ENCODE data around the gene ZMYND11. TPM values are rescaled to one million over a fixed set of nuclear protein-coding genes. Genes with fewer than 3 reads are reported as not detected.
"Not testable (repeated sequence)": the region's sequence is repeated elsewhere in the genome, so short reads cannot be mapped to it uniquely, and the experiment has no call there.

ZMYND11 gene
- polyA plus RNA-seq, 1 of the 3 experiments (the other 2 are of a cell fraction) = 33.1 TPM

GRCh38 chr10:260819-261429 lies 125.7 kb downstream of the ZMYND11 start:
- CTCF ChIA-PET = interaction anchor here (1.2 to 1.4 kb wide), 2 partner anchors 9 to 20 kb away, joined by 3 read pairs; no protein-coding TSS in a partner anchor
- Histone ChIP-seq H3K9me2 (no peaks in the 10 kb centered on the region), H3K27ac (ENCODE audit: low read depth in 2 of 2, low read length in 1 of 2) (no peak overlapping the region), H3F3A (replicated peaks; ENCODE audit: insufficient read depth) (peaks cover 17% of the 10 kb centered on the region), H3K36me3 (replicated peaks in 1 of 2; ENCODE audit: control insufficient read depth in 1 of 2, insufficient read depth in 2 of 2, low read length in 1 of 2) (peaks cover 8% of the 10 kb centered on the region in 2 experiments), H3K79me2 (ENCODE audit: insufficient read depth) (no peaks in the 10 kb centered on the region), H3K4me1 (ENCODE audit: control insufficient read depth in 1 of 2, insufficient read depth in 2 of 2, low read depth in 1 of 2, low read length in 1 of 2) (peaks cover 0 to 7% of the 10 kb centered on the region in 2 experiments; a peak in 1 of 4 replicates), H3K9me3 (no peaks in the 10 kb centered on the region), H3K27me3 (ENCODE audit: insufficient read depth) (no peaks in the 10 kb centered on the region), H4K20me1 (ENCODE audit: insufficient read depth) (no peaks in the 10 kb centered on the region), H3K9ac (no peak overlapping the region), H3K4me2 (no peak overlapping the region), H3K4me3 (ENCODE audit: low read depth in 2 of 2, low read length in 1 of 2) (no peak overlapping the region), H2AFZ (ENCODE audit: low read depth) (no peak overlapping the region)
- POLR2A ChIA-PET = no interaction called here
- 88% methylated on average over 15 of the region's 15 CpGs for WGBS (ENCODE audit: low lambda C conversion rate)
- no peak for DNase-seq
- TF ChIP-seq NFIC (IDR thresholded peaks at IDR 0.05; ENCODE audit: borderline replicate concordance) = no peak
- TF ChIP-seq MXI1 (IDR thresholded peaks at IDR 0.05; ENCODE audit: low read depth, low read length) = no peak
- TF ChIP-seq GABPA (IDR thresholded peaks at IDR 0.05; ENCODE audit: low read depth) = no peak
- no peak for TF ChIP-seq TCF12 (IDR thresholded peaks at IDR 0.05)
- TF ChIP-seq USF1 (IDR thresholded peaks at IDR 0.05; ENCODE audit: borderline replicate concordance, low read depth) = no peak
- no peak for TF ChIP-seq GATA2 (CRISPR knock-in tag; IDR thresholded peaks at IDR 0.05)
- no peak for TF ChIP-seq EZH2phosphoT487 (IDR thresholded peaks at IDR 0.05; ENCODE audit: borderline replicate concordance, low read depth)

GRCh38 chr10:264160-265073 lies 129.2 kb downstream of the ZMYND11 start:
- H3K27me3 ChIP-seq (ENCODE audit: insufficient read depth); H3K36me3 ChIP-seq (replicated peaks in 1 of 2; ENCODE audit: control insufficient read depth in 1 of 2, insufficient read depth in 2 of 2, low read length in 1 of 2); H3K27ac ChIP-seq (ENCODE audit: low read depth in 2 of 2, low read length in 1 of 2); H4K20me1 ChIP-seq (ENCODE audit: insufficient read depth); H2AFZ ChIP-seq (ENCODE audit: low read depth); POLR2A ChIA-PET; DNase-seq; H3K4me2 ChIP-seq; H3K9me2 ChIP-seq; H3K4me3 ChIP-seq (ENCODE audit: low read depth in 2 of 2, low read length in 1 of 2); H3K9me3 ChIP-seq; H3K79me2 ChIP-seq (ENCODE audit: insufficient read depth); H3K9ac ChIP-seq; CTCF ChIA-PET: not testable (repeated sequence)
- 67% methylated on average over 7 of the region's 11 CpGs for WGBS (ENCODE audit: low lambda C conversion rate)
- Histone ChIP-seq H3K4me1 (ENCODE audit: control insufficient read depth in 1 of 2, insufficient read depth in 2 of 2, low read depth in 1 of 2, low read length in 1 of 2) (peaks cover 7 to 21% of the 10 kb centered on the region in 2 experiments; a peak in 3 of 4 replicates), H3F3A (replicated peaks; ENCODE audit: insufficient read depth) (peaks cover 31% of the 10 kb centered on the region)

- H3K79me2 ChIP-seq (ENCODE audit: insufficient read depth); H3K27me3 ChIP-seq (ENCODE audit: insufficient read depth); H3K9me2 ChIP-seq; H3K36me3 ChIP-seq (replicated peaks in 1 of 2; ENCODE audit: control insufficient read depth in 1 of 2, insufficient read depth in 2 of 2, low read length in 1 of 2); CTCF ChIA-PET; H3K9me3 ChIP-seq; DNase-seq; H3K4me2 ChIP-seq; H3K27ac ChIP-seq (ENCODE audit: low read depth in 2 of 2, low read length in 1 of 2); H2AFZ ChIP-seq (ENCODE audit: low read depth); POLR2A ChIA-PET; H4K20me1 ChIP-seq (ENCODE audit: insufficient read depth); H3K4me3 ChIP-seq (ENCODE audit: low read depth in 2 of 2, low read length in 1 of 2); H3K9ac ChIP-seq: not testable (repeated sequence)
- peaks cover 7 to 25% of the 10 kb centered on the region in 2 experiments; a peak in 3 of 4 replicates for H3K4me1 ChIP-seq (ENCODE audit: control insufficient read depth in 1 of 2, insufficient read depth in 2 of 2, low read depth in 1 of 2, low read length in 1 of 2)
- WGBS (ENCODE audit: low lambda C conversion rate) = 82% methylated on average over 6 of the region's 6 CpGs
- H3F3A ChIP-seq (replicated peaks; ENCODE audit: insufficient read depth) = peaks cover 31% of the 10 kb centered on the region
Observed at GRCh38 chr10:265074-265440, 129.8 kb downstream of the ZMYND11 start.

- H3K9me3 ChIP-seq; H3K9me2 ChIP-seq; H3K27me3 ChIP-seq (ENCODE audit: insufficient read depth); H3K4me3 ChIP-seq (ENCODE audit: low read depth in 2 of 2, low read length in 1 of 2); H4K20me1 ChIP-seq (ENCODE audit: insufficient read depth); POLR2A ChIA-PET; H3K27ac ChIP-seq (ENCODE audit: low read depth in 2 of 2, low read length in 1 of 2); H3K4me2 ChIP-seq; CTCF ChIA-PET; H3K36me3 ChIP-seq (replicated peaks in 1 of 2; ENCODE audit: control insufficient read depth in 1 of 2, insufficient read depth in 2 of 2, low read length in 1 of 2); H2AFZ ChIP-seq (ENCODE audit: low read depth); DNase-seq; H3K9ac ChIP-seq; H3K79me2 ChIP-seq (ENCODE audit: insufficient read depth): not testable (repeated sequence)
- Histone ChIP-seq H3K4me1 (ENCODE audit: control insufficient read depth in 1 of 2, insufficient read depth in 2 of 2, low read depth in 1 of 2, low read length in 1 of 2) (peaks cover 7 to 25% of the 10 kb centered on the region in 2 experiments; a peak in 3 of 4 replicates), H3F3A (replicated peaks; ENCODE audit: insufficient read depth) (peaks cover 31% of the 10 kb centered on the region)
- 87% methylated on average over 5 of the region's 5 CpGs for WGBS (ENCODE audit: low lambda C conversion rate)
Observed at GRCh38 chr10:265816-266588, 130.7 kb downstream of the ZMYND11 start.

All from SK-N-SH (cell line).